GM19025 (cell line): Measurements from ENCODE around the gene GUCY2D.
"Not testable (repeated sequence)": the region's sequence is repeated elsewhere in the genome, so short reads cannot be mapped to it uniquely, and the experiment has no call there.

Experiments used
- ATAC-seq: cut with Tn5 transposase; IDR thresholded peaks from one replicate; pipeline ENCODE4 v1.9.1; 2021; ENCODE audit warnings: mild to moderate bottlenecking, low read depth, moderate library complexity; ENCODE audit not compliant: unreplicated experiment

GUCY2D gene

DNA sequence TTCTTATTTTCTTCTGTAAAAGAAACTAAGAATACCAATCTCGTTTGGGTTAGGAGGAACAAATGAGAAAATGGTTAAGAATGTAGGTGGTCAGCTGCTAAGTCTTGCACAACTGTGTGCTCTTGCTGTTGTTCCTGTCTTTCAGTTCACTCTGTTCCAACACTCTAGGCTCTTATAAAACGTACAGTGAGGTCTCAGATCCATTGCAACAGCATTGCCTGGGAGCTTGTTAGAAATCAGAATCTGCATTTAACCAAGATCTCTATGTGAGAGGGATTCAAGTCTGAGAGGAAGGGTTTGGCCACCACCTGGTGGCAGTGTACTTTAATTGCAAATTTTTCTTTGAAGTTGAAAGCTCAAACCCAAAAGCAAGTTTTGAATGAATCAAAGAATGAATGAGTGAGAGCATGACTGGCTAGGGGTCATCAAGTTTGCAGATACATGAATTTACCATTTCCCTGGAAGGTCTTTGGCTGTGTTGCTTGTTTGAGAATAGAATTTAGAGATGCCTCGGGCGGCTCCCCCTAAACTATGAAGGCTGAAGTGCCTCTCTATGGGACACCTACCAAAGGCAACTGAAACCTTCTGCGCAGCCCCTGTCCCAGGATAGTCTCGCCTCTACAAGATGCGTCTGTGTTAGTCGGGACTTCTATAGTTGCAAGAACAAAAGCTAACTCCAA lies 39.0 kb downstream of the GUCY2D start:
- no peak for ATAC-seq

DNA sequence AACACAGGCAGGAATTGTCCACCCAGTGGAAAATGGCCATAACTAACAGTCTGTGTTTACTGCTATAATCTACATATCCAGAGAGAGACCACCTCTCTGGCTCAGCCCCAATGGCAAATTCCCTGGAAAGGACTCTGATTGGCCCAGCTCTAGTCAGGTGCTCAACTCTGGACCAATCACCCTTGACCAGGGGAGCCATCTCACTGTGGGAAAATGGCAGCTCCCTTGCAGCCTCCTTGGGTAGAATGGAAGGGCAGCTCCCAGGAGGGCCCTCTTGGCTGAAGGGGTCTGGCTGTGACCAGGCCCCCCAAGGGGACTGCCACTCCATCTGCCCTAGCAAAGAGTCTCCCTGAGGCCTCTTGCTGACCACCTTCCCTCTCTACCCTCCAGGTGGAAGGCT lies 39.6 kb downstream of the GUCY2D start:
- no peak for ATAC-seq

DNA sequence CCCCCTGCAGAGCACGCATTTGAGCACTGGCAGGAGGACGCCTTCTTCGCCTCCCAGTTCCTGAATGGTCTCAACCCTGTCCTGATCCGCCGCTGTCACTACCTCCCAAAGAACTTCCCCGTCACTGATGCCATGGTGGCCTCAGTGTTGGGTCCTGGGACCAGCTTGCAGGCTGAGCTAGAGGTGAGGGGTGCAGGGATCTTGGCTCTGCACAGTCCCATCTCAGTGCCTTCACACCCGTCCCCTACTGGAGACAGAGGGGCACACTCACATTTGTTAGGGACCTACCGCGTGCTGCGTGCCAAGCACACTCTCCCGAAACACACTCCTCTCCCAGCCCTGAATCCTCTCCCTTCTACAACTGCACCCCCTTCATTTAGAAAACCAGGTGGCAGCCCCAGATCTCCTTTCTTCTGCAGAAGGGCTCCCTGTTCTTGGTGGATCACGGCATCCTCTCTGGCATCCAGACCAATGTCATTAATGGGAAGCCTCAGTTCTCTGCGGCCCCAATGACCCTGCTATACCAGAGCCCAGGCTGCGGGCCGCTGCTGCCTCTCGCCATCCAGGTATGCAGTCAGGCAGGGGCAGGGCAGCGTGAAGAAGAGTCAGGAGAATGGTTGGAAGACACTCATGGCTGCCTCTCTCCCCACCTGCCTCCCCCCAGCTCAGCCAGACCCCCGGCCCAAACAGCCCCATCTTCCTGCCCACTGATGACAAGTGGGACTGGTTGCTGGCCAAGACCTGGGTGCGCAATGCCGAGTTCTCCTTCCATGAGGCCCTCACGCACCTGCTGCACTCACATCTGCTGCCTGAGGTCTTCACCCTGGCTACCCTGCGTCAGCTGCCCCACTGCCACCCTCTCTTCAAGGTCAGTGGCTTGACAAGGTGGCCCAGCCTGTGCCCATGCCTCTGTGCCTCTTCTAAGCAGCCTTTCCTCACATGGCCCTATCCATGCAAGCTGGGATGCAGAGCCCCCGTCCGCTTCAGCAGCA lies 42.7 kb downstream of the GUCY2D start:
- no peak for ATAC-seq

- ATAC-seq, result no peak
Observed at GRCh38 chr17:8046306-8046928, 44.0 kb downstream of the GUCY2D start.

DNA sequence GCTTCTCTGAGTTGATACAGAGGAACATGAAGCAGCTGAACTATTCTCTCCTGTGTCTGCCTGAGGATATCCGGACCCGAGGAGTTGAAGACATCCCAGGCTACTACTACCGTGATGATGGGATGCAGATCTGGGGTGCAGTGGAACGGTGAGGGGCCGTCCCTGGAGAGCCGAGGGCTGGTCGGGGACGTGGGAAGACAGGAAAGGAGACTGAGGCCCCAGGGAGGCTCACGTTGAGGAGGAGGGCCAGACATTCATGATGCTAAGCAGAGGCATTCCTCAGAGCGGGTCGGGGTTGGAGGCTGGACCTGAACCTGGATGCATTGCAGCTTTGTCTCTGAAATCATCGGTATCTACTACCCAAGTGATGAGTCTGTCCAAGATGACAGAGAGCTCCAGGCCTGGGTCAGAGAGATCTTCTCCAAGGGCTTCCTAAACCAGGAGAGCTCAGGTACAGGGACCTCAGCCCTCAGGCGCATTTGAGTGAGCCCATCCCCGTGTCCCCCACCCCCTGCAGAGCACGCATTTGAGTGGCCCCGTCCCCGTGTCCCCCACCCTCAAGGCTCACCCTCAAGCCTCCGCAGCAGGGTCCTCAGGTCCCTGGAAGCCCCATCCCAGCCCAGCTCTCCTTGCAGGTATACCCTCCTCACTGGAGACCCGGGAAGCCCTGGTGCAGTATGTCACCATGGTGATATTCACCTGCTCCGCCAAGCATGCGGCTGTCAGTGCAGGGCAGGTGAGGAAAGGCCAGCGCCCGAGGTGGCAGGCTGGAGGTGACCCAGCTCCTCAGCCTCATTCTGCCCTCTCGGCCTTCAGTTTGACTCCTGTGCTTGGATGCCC lies 44.7 kb downstream of the GUCY2D start:
- ATAC-seq, result no peak

DNA sequence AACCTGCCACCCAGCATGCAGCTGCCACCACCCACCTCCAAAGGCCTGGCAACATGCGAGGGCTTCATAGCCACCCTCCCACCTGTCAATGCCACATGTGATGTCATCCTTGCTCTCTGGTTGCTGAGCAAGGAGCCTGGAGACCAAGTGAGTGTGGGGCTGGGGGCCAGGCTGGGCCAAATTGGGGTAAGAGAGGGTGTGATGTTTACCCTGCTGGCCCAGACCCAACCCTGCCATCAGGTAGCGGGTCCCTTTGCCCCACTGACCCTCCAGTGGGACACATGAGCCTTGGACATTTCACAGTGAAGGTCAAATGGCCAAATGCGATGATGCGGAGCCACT lies 45.3 kb downstream of the GUCY2D start:
- ATAC-seq, result no peak

DNA sequence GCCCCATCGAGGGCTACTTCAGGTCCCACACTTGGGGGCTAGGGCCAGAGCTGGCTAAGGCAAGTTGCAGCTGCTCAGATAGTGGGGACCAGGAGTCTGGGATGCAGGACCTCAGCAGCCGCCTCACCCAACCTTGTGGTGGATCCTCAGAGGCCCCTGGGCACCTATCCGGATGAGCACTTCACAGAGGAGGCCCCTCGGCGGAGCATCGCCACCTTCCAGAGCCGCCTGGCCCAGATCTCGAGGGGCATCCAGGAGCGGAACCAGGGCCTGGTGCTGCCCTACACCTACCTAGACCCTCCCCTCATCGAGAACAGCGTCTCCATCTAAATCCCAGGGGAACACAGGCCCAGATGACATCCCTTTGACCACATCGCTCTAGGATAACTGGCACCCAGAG lies 45.8 kb downstream of the GUCY2D start:
- ATAC-seq, result no peak

GRCh38 chr17:8048736-8049135 lies 46.3 kb downstream of the GUCY2D start:
- no peak for ATAC-seq

- ATAC-seq, result no peak
Observed at GRCh38 chr17:8051831-8052230, 49.4 kb downstream of the GUCY2D start.

- no peak for ATAC-seq
Observed at GRCh38 chr17:8052256-8053252, 50.1 kb downstream of the GUCY2D start.

DNA sequence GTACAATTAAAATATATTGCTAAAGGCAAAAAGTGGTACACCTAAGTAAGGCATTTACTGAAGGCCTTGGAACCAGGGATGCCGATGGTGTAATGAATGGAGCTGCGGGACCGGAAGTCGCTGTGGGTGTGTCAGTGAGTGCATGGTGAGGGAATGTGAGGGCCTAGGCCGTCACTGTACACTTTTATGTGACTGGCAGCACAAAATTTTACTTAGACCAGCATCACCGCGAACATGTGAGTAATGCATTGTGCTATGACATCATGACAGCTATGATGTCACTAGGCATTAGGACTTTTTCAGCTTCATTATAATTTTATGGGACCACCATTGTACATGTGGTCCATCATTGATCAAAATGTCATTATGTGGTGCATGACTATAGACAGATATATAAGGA lies 51.2 kb downstream of the GUCY2D start:
- ATAC-seq, result no peak

DNA sequence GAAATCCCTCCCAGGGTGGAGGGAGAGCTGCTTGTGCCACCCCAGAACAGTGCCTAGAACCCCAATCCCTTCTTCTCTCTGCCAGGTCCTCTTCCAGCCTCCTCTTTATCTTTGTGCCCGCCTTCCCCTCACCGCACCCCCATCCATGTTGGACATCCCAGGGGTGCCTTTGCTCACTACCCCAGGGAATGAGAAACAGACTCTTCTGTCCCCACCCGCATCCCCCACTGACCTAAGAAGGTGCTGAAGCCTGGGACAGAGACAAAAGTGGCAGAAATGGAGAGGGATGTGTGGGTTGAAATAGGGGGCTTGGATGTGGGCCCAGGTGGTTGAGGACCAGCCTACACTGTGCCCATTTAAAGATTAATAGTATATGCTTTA lies 53.4 kb downstream of the GUCY2D start:
- ATAC-seq, result no peak

- no peak for ATAC-seq
Observed at GRCh38 chr17:8056232-8056975, 54.0 kb downstream of the GUCY2D start.

DNA sequence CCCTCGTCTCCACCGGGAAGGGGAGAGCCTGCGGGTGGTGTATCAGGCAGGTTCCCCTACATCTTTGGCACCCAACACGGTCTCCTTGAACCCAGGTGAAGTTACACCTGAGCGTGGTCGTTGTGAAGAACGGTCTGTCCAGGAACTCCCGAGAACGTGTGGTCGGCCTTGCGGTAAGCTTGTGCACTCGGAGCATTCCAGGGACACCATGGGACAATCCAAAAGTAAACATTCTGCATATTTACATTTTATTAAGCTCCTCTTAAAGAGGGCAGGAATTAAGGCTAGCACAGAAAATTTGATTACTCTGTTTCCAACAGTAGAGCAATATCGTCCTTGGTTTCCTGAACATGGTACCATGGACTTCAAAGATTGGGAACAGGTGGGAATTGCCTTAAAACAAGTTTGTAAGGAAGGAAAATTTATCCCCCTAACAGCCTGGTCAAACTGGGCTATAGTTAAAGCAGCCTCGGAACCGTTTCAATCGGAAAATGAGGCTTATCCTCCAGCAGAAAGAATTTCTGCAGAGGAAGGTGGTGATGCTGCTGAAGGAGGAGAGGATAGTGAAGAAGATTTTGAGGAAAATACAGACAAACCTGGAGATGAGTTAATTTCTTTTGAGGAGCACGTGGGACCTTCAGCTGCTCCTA lies 54.7 kb downstream of the GUCY2D start:
- ATAC-seq, result no peak

DNA sequence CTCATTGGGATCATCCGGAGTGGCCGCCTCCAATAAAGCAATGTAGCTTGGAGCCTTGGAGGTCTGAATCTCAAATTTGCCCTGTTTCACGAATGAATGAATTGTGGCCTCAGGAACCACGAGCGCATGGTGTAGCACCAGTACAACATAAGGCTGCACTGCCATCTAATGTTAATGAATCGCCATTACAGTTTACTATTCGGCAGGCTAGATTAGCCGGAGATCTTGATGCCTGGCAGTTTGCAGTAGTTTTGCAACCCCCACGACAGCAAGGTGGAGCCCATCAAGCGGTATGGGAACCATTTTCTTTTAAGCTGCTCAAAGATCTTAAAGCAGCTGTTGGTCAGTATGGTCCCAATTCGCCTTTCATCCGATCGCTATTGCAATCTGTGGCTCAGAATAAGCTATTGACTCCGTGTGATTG lies 55.3 kb downstream of the GUCY2D start:
- ATAC-seq, result no peak

DNA sequence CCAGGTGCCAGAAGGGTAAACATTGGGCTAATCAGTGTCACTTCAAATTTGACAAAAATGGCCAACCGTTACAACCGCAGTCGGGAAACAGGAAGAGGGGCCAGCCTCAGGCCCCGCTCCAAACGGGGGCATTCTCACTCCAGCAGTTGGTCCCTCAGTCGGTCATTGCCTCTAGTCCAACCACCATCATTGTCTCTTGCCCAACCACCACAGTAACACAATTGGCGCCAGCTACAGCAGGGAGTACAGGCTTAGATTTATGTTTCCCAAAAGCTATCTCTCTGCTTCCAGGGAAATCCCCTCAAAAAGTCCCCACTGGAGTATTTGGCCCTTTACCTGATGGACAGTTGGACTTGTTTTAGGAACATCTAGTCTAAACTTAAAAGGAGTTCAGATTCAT lies 56.7 kb downstream of the GUCY2D start:
- no peak for ATAC-seq

DNA sequence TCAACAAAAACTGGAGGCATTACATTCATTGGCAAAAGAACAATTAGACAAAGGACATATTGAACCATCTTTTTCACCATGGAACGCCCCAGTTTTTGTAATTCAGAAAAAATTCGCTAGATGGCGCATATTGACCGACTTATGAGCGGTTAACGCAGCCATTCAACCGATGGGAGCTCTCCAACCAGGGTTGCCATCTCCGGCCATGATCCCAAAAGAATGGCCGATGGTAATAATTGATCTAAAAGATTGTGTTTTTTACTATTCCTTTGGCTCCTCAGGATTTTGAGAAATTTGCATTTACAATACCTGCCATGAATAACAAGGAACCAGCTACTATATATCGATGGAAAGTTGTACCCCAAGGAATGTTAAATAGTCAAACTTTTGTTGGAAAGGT lies 57.9 kb downstream of the GUCY2D start:
- ATAC-seq, result no peak

DNA sequence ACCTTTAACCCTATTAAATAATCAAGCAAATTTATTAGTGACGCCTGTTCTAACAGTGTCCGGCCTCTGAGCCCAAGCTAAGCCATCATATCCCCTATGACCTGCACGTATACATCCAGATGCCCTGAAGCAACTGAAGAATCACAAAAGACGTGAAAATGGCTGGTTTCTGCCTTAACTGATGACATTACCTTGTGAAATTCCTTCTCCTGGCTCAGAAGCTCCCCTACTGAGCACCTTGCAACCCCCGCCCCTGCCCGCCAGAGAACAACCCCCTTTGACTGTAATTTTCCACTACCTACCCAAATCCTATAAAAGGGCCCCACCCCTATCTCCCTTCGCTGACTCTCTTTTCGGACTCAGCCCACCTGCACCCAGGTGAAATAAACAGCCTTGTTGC lies 59.4 kb downstream of the GUCY2D start:
- ATAC-seq, result not testable (repeated sequence)
